Ovary (tissue), 9 donors: Measurements from ENCODE around the gene KDM3A. TPM values are rescaled to one million over a fixed set of nuclear protein-coding genes. Genes with fewer than 3 reads are reported as not detected.

ENCODE experiments used
- DNase-seq, 5 donors: peaks; one replicate each; pipeline ENCODE4 v3.0.0-alpha.2; 2019 to 2020
- H3K27ac ChIP-seq, 2 donors: fragments of 200-600 bp; one replicate each; pipeline versions ENCODE4 v1.5.1 to v1.8.0; 2019 to 2022
- H3K27me3 ChIP-seq: fragments of 200-600 bp; one replicate; pipeline ENCODE4 v1.8.0; 2022
- H3K36me3 ChIP-seq: fragments of 200-600 bp; sonication (generic); one replicate; pipeline ENCODE4 v1.5.1; 2019
- H3K4me1 ChIP-seq: one replicate; pipeline ENCODE4 v1.8.1; 2013; ENCODE audit warnings: mild to moderate bottlenecking, moderate library complexity; ENCODE audit not compliant: insufficient read depth
- H3K4me3 ChIP-seq: fragments of 200-600 bp; sonication (generic); one replicate; pipeline ENCODE4 v1.5.1; 2017
- H3K9me3 ChIP-seq, 2 donors: fragments of 200-600 bp in 1 of 2; sonication (generic) in 1 of 2; one replicate each; pipeline versions ENCODE4 v1.5.1 to v1.8.1; 2013 to 2019; ENCODE audit warnings: mild to moderate bottlenecking in 1 of 2, moderate library complexity in 1 of 2
- EP300 ChIP-seq: sonication (generic); formaldehyde crosslinking; IDR thresholded peaks from one replicate; pipeline ENCODE4 v1.6.1; 2017; ENCODE audit warnings: antibody characterized with exemption
- POLR2A ChIP-seq: fragments of 450-650 bp; IDR thresholded peaks from one replicate; pipeline ENCODE4 v1.6.1; 2017; ENCODE audit warnings: antibody characterized with exemption, mild to moderate bottlenecking, moderate library complexity
- WGBS, 3 donors: extraction: QIAGEN DNeasy Blood & Tissue Kit in 1 of 3; methylation state at CpG; one replicate each; pipeline versions ENCODE4 v1.1.5 to v1.1.7; 2013 to 2017; 5-methylcytosine and 5-hydroxymethylcytosine counted together
- intact Hi-C, 4 donors: fragments of 100-400 bp; cut with DNase I; formaldehyde crosslinking; loops; one replicate each; pipeline versions ENCODE4 v1.11.0 to v1.15.1; 2022 to 2023
- polyA plus RNA-seq, 2 donors: library from polyadenylated mRNA; stranded (reverse); fragments of 200-250 nt in 1 of 2; fragments of 350-450 nt in 1 of 2; fragmentation: Illumina TruSeq in 1 of 2; extraction: RNeasy Lipid Tissue Mini Kit (QIAGEN cat#74804) in 1 of 2; gene quantifications; one replicate each; pipeline ENCODE4 v1.2.3, GENCODE V29; 2013 to 2014
- total RNA-seq, 7 donors: library from RNA; depleted of rRNA in 2 of 7; stranded (reverse); fragments of >200 nt in 2 of 7; fragmentation: NEBNext Ultra II Directional in 3 of 7; extraction: Animal tissue kit (Norgen Biotek cat#: 25700) in 3 of 7; gene quantifications; one replicate each; pipeline versions ENCODE4 v1.1.0 to v1.2.4, GENCODE V29; 2016 to 2023
- TF ChIP-seq, protein P1 (sequence below), 3 donors: fragments of 450-650 bp in 2 of 3; fragments of 200-600 bp in 1 of 3; IDR thresholded peaks; one replicate each; pipeline versions ENCODE4 v1.5.1 to v1.8.0; 2016 to 2022; ENCODE audit warnings: antibody characterized with exemption in 3 of 3, mild to moderate bottlenecking in 1 of 3
- donor health status: DM: no; HTN: no; CAD: no; lungs with moderate emphysema.
- donor health status: DM: no; HTN: no; CAD: no.
- donor health status: Bipolar disorder and iron deficiency.
- donor health status: DM: yes; HTN: yes; CAD: no.
- donor health status: DM: no; HTN: no; CAD: no.
- donor health status: DM: yes; HTN: yes; CAD: no.

Gene KDM3A
- total and polyA plus RNA-seq, 9 donors = 23.3 to 58.4 (median 40.8) TPM

DNA sequence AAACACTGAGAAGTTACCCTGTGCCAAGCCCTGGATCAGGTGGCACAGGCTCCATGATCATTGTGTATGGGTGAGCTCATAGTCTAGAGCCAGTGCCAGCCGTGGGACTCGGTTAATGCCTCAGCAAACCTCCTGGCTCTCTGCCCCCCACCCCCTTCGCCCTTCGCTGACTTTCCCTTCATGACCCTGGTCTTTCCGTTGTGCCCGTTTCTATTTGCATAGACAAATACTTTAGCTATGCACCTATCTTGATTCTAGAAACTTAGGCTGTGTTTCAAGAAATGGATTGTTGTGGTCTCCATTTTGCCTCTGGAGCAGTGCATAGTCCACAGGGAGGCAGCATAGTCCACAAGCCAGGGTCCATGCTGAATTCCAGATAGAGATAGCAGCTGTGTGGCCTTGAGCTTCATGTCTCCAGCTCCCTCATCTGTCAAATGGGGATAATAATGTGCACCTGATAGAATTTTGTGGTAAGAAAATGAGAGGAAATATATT lies 44.8 kb upstream of the KDM3A start:
- intact Hi-C loops = no loop called here
- H3K9me3 ChIP-seq = no peaks in the 10 kb centered on the region
- DNase-seq = peak in 1 of 5 donors; percentile 19
- WGBS, 3 donors = 65 to 77% (median 72%) methylated on average over 6 of the region's 6 CpGs
- H3K4me3 ChIP-seq = no peak overlapping the region
- H3K27me3 ChIP-seq = no peaks in the 10 kb centered on the region
- no peak overlapping the region for H3K27ac ChIP-seq
- no peaks in the 10 kb centered on the region for H3K36me3 ChIP-seq
- TF ChIP-seq EP300 = no peak
- no peaks in the 10 kb centered on the region for H3K4me1 ChIP-seq

DNA sequence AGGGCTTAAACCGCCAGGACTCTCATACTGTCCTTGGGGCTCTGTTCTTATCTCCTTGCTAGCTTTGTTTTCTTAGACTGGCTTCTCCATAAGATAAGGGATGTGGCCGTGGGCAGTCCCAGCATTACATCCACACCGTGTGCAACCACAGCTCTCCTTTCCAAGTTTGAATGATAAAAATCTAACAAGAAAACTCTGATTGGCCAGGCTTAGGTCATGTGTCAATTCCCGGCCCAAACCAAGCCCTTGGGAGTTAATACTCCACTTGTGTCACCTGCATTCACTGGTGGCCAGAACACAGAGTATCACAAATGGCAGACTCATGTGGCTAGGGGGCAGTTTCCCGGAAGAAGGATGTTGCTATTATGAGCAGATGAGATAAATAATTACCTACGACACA lies 43.2 kb upstream of the KDM3A start:
- Histone ChIP-seq H3K9me3 (no peaks in the 10 kb centered on the region), H3K4me1 (no peaks in the 10 kb centered on the region), H3K27ac (no peak overlapping the region), H3K36me3 (no peaks in the 10 kb centered on the region), H3K27me3 (no peaks in the 10 kb centered on the region), H3K4me3 (no peak overlapping the region)
- DNase-seq = no peak
- intact Hi-C loops = no loop called here
- WGBS, 3 donors = 35 to 47% (median 41%) methylated on average over 6 of the region's 6 CpGs
- TF ChIP-seq EP300 (no peak), POLR2A (no peak)
- TF ChIP-seq, protein P1, sequence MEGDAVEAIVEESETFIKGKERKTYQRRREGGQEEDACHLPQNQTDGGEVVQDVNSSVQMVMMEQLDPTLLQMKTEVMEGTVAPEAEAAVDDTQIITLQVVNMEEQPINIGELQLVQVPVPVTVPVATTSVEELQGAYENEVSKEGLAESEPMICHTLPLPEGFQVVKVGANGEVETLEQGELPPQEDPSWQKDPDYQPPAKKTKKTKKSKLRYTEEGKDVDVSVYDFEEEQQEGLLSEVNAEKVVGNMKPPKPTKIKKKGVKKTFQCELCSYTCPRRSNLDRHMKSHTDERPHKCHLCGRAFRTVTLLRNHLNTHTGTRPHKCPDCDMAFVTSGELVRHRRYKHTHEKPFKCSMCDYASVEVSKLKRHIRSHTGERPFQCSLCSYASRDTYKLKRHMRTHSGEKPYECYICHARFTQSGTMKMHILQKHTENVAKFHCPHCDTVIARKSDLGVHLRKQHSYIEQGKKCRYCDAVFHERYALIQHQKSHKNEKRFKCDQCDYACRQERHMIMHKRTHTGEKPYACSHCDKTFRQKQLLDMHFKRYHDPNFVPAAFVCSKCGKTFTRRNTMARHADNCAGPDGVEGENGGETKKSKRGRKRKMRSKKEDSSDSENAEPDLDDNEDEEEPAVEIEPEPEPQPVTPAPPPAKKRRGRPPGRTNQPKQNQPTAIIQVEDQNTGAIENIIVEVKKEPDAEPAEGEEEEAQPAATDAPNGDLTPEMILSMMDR (IDR thresholded peaks at IDR 0.05) = no peak

DNA sequence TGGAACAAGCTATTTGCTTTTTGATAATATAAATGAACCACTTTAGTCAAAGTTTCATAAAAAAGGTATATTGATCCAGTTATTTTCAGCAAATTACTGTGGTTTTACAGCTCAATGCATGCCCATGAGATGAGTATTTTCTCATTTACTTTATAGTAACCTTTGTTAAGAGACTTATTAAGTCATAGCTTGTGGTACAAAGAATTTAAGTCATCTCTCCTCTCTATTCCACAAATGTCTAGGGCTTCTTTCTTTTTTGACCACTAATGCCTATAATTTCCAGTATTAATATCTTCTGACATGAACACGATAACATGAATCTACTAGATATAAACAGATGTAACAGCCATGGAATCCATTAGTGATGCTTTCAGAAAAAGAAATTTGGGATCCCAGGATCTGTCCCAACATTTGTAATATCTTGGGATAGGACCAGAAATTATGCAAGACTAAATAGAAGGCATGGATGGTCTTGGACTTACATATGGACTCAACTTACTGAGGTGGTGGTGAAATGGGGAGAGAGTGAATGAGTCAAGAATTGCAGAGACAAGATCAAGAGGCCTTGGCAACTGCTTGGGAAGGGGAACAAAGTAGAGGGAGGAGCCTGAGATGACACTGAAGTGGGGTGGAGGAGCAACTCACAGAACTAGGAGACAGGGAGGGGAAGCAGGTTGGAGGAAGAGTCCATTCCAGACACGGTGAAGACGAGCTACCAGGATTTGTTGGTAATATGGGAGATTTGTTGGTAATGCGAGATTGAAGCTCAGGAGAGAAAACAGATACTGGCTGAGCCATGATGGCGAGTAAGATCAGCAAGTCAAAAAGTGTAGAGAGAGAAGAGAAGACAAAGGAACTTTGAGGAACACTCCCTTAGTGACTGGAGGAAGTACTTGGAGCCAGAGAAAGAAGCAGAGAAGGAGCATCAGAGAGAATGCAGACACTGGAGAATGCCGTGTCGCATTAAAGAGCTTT lies 42.4 kb upstream of the KDM3A start:
- intact Hi-C loops = no loop called here
- H3K27me3 ChIP-seq = no peaks in the 10 kb centered on the region
- H3K36me3 ChIP-seq = no peaks in the 10 kb centered on the region
- no peak for DNase-seq
- 91 to 92% (median 91%) methylated on average over 7 of the region's 7 CpGs for WGBS, 3 donors
- no peak overlapping the region for H3K4me3 ChIP-seq
- no peaks in the 10 kb centered on the region for H3K9me3 ChIP-seq
- H3K4me1 ChIP-seq = no peaks in the 10 kb centered on the region
- H3K27ac ChIP-seq = no peak overlapping the region
- TF ChIP-seq POLR2A = no peak
- TF ChIP-seq EP300 = no peak
- TF ChIP-seq, protein P1 (IDR thresholded peaks at IDR 0.05) = no peak

DNA sequence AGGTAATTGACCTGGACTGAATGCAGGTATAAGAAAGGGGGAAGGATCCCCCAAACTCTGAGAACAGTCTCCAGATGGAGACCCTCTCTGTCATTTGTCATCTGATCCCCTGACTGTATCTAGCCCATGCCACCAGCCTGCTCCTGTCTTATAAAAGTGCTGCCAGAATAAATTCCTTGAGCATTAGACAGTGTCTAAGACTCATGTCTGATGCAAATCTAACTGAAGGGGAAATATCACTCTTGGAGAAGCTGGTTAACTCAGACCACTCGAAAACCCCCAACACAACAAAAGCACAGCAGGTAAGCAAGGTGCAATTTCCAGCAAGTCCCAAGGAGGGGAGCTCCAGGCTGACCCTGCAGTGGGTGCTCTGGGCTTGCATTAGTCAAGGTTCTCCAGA lies 40.9 kb upstream of the KDM3A start:
- no peaks in the 10 kb centered on the region for H3K36me3 ChIP-seq
- no peak for DNase-seq
- no peaks in the 10 kb centered on the region for H3K27me3 ChIP-seq
- WGBS, 3 donors = 50 to 76% (median 56%) methylated on average over 1 of the region's 1 CpG
- no peak overlapping the region for H3K27ac ChIP-seq
- intact Hi-C loops = no loop called here
- no peak for TF ChIP-seq POLR2A
- no peak for TF ChIP-seq EP300
- TF ChIP-seq, protein P1 (IDR thresholded peaks at IDR 0.05) = no peak
- no peaks in the 10 kb centered on the region for H3K9me3 ChIP-seq
- H3K4me3 ChIP-seq = no peak overlapping the region
- no peaks in the 10 kb centered on the region for H3K4me1 ChIP-seq

DNA sequence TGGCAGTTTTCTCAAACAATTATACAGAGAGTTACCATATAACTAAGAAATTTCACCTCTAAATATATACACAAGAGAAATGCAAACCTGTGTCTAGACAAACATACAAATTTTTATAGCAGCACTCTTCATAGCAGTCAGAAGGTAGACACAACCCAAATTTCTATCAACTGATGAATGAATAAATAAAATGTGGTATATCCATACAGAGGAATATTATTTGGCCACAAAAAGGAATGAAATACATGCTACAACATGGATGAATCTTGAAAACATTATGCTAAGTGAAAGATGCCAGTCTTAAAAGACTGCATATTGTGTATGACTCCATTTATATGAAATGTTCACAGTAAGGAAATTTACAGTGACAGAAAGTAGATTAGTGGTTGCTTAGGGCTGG lies 30.6 kb upstream of the KDM3A start:
- H3K4me1 ChIP-seq = peaks cover 3% of the 10 kb centered on the region
- H3K27me3 ChIP-seq = no peaks in the 10 kb centered on the region
- TF ChIP-seq, protein P1 (IDR thresholded peaks at IDR 0.05) = no peak
- TF ChIP-seq POLR2A = no peak
- no peak for TF ChIP-seq EP300
- H3K36me3 ChIP-seq = no peaks in the 10 kb centered on the region
- no peak for DNase-seq
- H3K27ac ChIP-seq = no peak overlapping the region
- H3K9me3 ChIP-seq = no peaks in the 10 kb centered on the region
- intact Hi-C loops = loop anchor here in 1 of 4 donors (10.0 kb wide), 1 partner anchor 76 kb away; the partner anchor contains the start of gene REEP1
- no peak overlapping the region for H3K4me3 ChIP-seq
